MM.1S (cell line): ENCODE measurements around the gene CETP.

Source experiments
- DNase-seq: peaks from one replicate; pipeline ENCODE4 v3.0.0-alpha.2; 2015
- H2AFZ ChIP-seq: fragments of 300-600 bp; sonication (generic); 2 replicates; pipeline ENCODE4 v1.6.0; 2016; ENCODE audit warnings: antibody characterized with exemption, low read length
- H3F3A ChIP-seq: fragments of 300-600 bp; sonication (generic); 2 replicates; pipeline ENCODE4 v1.6.1; 2016; ENCODE audit warnings: mild to moderate bottlenecking, antibody characterized with exemption, low read length, moderate library complexity, mixed read lengths; ENCODE audit not compliant: insufficient read depth
- H3K27ac ChIP-seq: fragments of 300-600 bp; sonication (generic); 2 replicates; pipeline ENCODE4 v1.5.1; 2016; ENCODE audit warnings: mild to moderate bottlenecking, low read length
- H3K27me3 ChIP-seq: fragments of 300-600 bp; sonication (generic); replicated peaks from 2 replicates; pipeline ENCODE4 v1.6.0; 2016; ENCODE audit warnings: low read length; ENCODE audit not compliant: insufficient read depth
- H3K36me3 ChIP-seq: fragments of 300-600 bp; sonication (generic); replicated peaks from 2 replicates; pipeline ENCODE4 v1.6.1; 2016; ENCODE audit warnings: mild to moderate bottlenecking, low read length, mixed read lengths; ENCODE audit not compliant: insufficient read depth
- H3K4me1 ChIP-seq: fragments of 300-600 bp; sonication (generic); 2 replicates; pipeline ENCODE4 v1.6.1; 2016; ENCODE audit warnings: low read length, mixed read lengths
- H3K4me2 ChIP-seq: fragments of 300-600 bp; sonication (generic); 2 replicates; pipeline ENCODE4 v1.6.0; 2016; ENCODE audit warnings: low read depth, low read length
- H3K4me3 ChIP-seq: fragments of 300-600 bp; sonication (generic); 2 replicates; pipeline ENCODE4 v1.5.1; 2016; ENCODE audit warnings: low read length, mixed read lengths
- H3K79me2 ChIP-seq: fragments of 300-600 bp; sonication (generic); 2 replicates; pipeline ENCODE4 v1.6.1; 2016; ENCODE audit warnings: mixed run types, low read length, mixed read lengths
- H3K9ac ChIP-seq: fragments of 300-600 bp; sonication (generic); 2 replicates; pipeline ENCODE4 v1.6.1; 2016; ENCODE audit warnings: low read length, mixed read lengths
- H3K9me2 ChIP-seq: fragments of 300-600 bp; sonication (generic); replicated peaks from 2 replicates; pipeline ENCODE4 v1.6.1; 2016; ENCODE audit warnings: mild to moderate bottlenecking, low read length, mixed read lengths; ENCODE audit not compliant: insufficient read depth
- H3K9me3 ChIP-seq: fragments of 300-600 bp; sonication (generic); replicated peaks from 2 replicates; pipeline ENCODE4 v1.6.1; 2016; ENCODE audit warnings: mild to moderate bottlenecking, low read length, mixed read lengths; ENCODE audit not compliant: insufficient read depth
- H4K20me1 ChIP-seq: fragments of 300-600 bp; sonication (generic); 2 replicates; pipeline ENCODE4 v1.6.1; 2016; ENCODE audit warnings: mild to moderate bottlenecking, low read length, moderate library complexity, mixed read lengths; ENCODE audit not compliant: insufficient read depth
- CTCF ChIP-seq: fragments of 300-600 bp; sonication (generic); IDR thresholded peaks from 2 replicates; pipeline ENCODE4 v1.5.1; 2016; ENCODE audit warnings: antibody characterized with exemption, low read length, mixed read lengths
- EZH2 ChIP-seq: fragments of 300-600 bp; sonication (generic); optimal IDR thresholded peaks from 2 replicates; pipeline ENCODE3; 2017; ENCODE audit warnings: low read depth, mild to moderate bottlenecking, antibody characterized with exemption, low read length, mixed read lengths
- EZH2phosphoT487 ChIP-seq: fragments of 300-600 bp; sonication (generic); IDR thresholded peaks from 2 replicates; pipeline ENCODE4 v1.6.1; 2018; ENCODE audit warnings: antibody characterized with exemption, low read length

CETP gene

DNA sequence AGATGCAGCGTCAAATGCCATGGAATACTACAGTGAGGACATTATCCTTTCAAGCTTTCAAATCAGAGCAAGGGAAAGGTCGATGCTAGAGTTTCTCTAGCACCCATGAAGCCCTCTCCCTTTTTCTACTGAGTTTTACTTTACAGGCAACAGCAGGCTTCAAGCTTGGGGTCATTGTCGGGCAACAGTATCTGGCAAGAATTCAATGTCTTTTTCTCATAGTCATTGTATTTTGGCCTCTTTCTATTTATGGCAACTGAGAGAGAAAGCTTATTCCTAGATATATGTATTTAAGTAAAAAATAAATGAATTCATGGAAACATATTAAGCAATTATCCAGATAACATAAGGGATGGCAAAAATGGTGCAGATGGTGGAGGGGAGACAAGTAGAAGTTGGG, 364 bp upstream of the CETP start:
- no peaks in the 10 kb centered on the region for H3K9me3 ChIP-seq
- H3F3A ChIP-seq, result no peaks in the 10 kb centered on the region
- H3K36me3 ChIP-seq, result no peaks in the 10 kb centered on the region
- H4K20me1 ChIP-seq, result no peaks in the 10 kb centered on the region
- no peaks in the 10 kb centered on the region for H3K27me3 ChIP-seq
- H3K9ac ChIP-seq, result no peak overlapping the region
- no peaks in the 10 kb centered on the region for H3K4me1 ChIP-seq
- H2AFZ ChIP-seq, result no peak overlapping the region
- H3K79me2 ChIP-seq, result no peaks in the 10 kb centered on the region
- no peak overlapping the region for H3K4me2 ChIP-seq
- TF ChIP-seq EZH2phosphoT487 (no peak), CTCF (no peak), EZH2 (no peak)
- H3K4me3 ChIP-seq, result no peak overlapping the region
- DNase-seq, result no peak
- H3K9me2 ChIP-seq, result no peaks in the 10 kb centered on the region
- H3K27ac ChIP-seq, result no peak overlapping the region

DNA sequence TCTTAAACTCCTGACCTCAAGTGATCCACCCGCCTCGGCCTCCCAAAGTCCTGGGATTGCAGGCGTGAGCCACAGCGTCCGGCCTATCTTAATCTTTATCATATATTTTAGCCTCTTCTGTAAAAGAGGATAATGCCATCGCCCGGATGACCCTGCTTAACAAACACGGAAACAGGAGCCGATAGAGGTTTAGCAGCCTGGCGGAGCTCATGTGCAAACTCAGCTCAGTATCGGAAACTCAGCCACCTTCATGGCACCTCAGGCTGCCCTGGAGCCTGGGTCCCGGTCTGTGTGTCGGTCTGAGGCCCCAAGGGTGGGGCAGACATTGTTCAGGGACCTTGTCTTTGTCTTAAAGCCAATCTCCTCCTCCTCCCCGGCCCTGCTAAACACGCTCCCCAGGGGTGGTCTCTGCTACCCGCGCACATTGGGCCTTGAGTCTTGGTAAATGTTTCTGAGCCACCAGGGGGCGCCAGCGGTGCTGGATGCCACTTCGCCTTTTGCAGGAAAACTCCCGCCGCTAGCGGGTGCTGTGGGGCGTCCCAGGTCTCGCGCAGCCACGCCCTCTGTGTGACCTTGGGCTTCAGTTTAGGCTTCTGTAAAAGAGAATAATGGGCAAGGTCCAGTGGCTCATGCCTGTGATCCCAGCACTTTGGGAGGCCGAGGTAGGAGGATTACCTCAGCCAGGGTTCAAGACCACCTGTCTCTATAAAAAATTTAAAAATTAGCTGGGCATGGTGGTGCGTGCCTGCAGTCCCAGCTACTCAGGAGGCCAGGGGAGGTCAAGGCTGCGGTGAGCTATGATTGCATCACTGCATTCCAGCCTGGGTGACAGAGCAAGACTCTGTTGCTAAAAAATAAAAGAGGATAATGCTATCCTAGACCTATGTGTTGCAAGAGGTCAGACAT, 2.7 kb downstream of the CETP start:
- Histone ChIP-seq H3K4me1 (no peaks in the 10 kb centered on the region), H3K27me3 (no peaks in the 10 kb centered on the region), H3K4me2 (peak overlapping the region; percentile 25; the same call in 1 of the 2 replicates), H4K20me1 (no peaks in the 10 kb centered on the region), H3K9ac (peak overlapping the region; percentile 13; the same call in 1 of the 2 replicates), H3K79me2 (no peaks in the 10 kb centered on the region), H3K9me2 (no peaks in the 10 kb centered on the region), H3K27ac (no peak overlapping the region), H3K36me3 (no peaks in the 10 kb centered on the region), H3K9me3 (no peaks in the 10 kb centered on the region), H2AFZ (peak overlapping the region; percentile 57; the same call in 1 of the 2 replicates), H3K4me3 (no peak overlapping the region), H3F3A (no peaks in the 10 kb centered on the region)
- peak; percentile 100 for TF ChIP-seq CTCF
- no peak for TF ChIP-seq EZH2phosphoT487
- peak; percentile 90 for DNase-seq

- no peaks in the 10 kb centered on the region for H4K20me1 ChIP-seq
- no peaks in the 10 kb centered on the region for H3K79me2 ChIP-seq
- H3K9me3 ChIP-seq, result no peaks in the 10 kb centered on the region
- H3K27ac ChIP-seq, result no peak overlapping the region
- no peak overlapping the region for H3K9ac ChIP-seq
- H3K4me1 ChIP-seq, result no peaks in the 10 kb centered on the region
- H3F3A ChIP-seq, result no peaks in the 10 kb centered on the region
- no peak overlapping the region for H3K4me3 ChIP-seq
- H3K9me2 ChIP-seq, result no peaks in the 10 kb centered on the region
- H3K4me2 ChIP-seq, result no peak overlapping the region
- no peak for DNase-seq
- H3K36me3 ChIP-seq, result no peaks in the 10 kb centered on the region
- no peak overlapping the region for H2AFZ ChIP-seq
- no peaks in the 10 kb centered on the region for H3K27me3 ChIP-seq
- TF ChIP-seq CTCF (no peak), EZH2phosphoT487 (no peak), EZH2 (no peak)
Observed at GRCh38 chr16:56965149-56966092, 3.7 kb downstream of the CETP start.
